Astrocyte (in vitro differentiated cells and primary cell): ENCODE measurements around the gene AMPD3.

Experiments used
- EZH2 ChIP-seq: IDR thresholded peaks from 2 replicates; pipeline ENCODE4 v1.6.1; 2012; ENCODE audit warnings: mild to moderate bottlenecking, low read length, inconsistent platforms; ENCODE audit not compliant: insufficient read depth
- TF ChIP-seq, protein P1 (sequence below): IDR thresholded peaks from 2 replicates; pipeline ENCODE4 v1.5.1; 2011; ENCODE audit warnings: low read depth, mild to moderate bottlenecking, inconsistent platforms, low read length, moderate library complexity; ENCODE audit not compliant: insufficient read depth

- TF ChIP-seq, protein P1, sequence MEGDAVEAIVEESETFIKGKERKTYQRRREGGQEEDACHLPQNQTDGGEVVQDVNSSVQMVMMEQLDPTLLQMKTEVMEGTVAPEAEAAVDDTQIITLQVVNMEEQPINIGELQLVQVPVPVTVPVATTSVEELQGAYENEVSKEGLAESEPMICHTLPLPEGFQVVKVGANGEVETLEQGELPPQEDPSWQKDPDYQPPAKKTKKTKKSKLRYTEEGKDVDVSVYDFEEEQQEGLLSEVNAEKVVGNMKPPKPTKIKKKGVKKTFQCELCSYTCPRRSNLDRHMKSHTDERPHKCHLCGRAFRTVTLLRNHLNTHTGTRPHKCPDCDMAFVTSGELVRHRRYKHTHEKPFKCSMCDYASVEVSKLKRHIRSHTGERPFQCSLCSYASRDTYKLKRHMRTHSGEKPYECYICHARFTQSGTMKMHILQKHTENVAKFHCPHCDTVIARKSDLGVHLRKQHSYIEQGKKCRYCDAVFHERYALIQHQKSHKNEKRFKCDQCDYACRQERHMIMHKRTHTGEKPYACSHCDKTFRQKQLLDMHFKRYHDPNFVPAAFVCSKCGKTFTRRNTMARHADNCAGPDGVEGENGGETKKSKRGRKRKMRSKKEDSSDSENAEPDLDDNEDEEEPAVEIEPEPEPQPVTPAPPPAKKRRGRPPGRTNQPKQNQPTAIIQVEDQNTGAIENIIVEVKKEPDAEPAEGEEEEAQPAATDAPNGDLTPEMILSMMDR = no peak
- no peak for TF ChIP-seq EZH2
Observed at GRCh38 chr11:10474551-10474950, 19.5 kb downstream of the AMPD3 start.
